RWPE2 (cell line): ENCODE measurements around the gene ZNF385A.

Source experiments
- ATAC-seq: fragments of 200-7000 bp; cut with Tn5 transposase; 3 replicates; pipeline ENCODE4 v1.9.1; 2021; ENCODE audit warnings: low read depth
- DNase-seq: peaks from one replicate; pipeline ENCODE4 v3.0.0-alpha.2; 2020; ENCODE audit warnings: low spot score
- H3K27ac ChIP-seq: fragments of 450-650 bp; 2 replicates; pipeline ENCODE4 v1.5.1; 2017; ENCODE audit warnings: mild to moderate bottlenecking; ENCODE audit not compliant: poor library complexity, severe bottlenecking
- H3K27me3 ChIP-seq: fragments of 250-450 bp; sonication (Bioruptor Pico); 2 replicates; pipeline ENCODE4 v1.5.1; 2021; ENCODE audit warnings: mild to moderate bottlenecking, moderate library complexity; ENCODE audit not compliant: insufficient read depth, poor library complexity, severe bottlenecking
- H3K36me3 ChIP-seq: fragments of 250-450 bp; sonication (Bioruptor Pico); 2 replicates; pipeline ENCODE4 v1.5.1; 2020; ENCODE audit warnings: low read depth, mild to moderate bottlenecking, moderate library complexity
- H3K4me1 ChIP-seq: fragments of 250-450 bp; sonication (Bioruptor Pico); 2 replicates; pipeline ENCODE4 v1.5.1; 2021; ENCODE audit warnings: mild to moderate bottlenecking, moderate library complexity; ENCODE audit not compliant: insufficient read depth, poor library complexity, severe bottlenecking
- H3K4me3 ChIP-seq: fragments of 250-450 bp; sonication (Bioruptor Pico); 2 replicates; pipeline ENCODE4 v1.5.1; 2021; ENCODE audit warnings: mild to moderate bottlenecking, moderate library complexity; ENCODE audit not compliant: severe bottlenecking
- H3K9me3 ChIP-seq: fragments of 250-450 bp; sonication (Bioruptor Pico); 2 replicates; pipeline ENCODE4 v1.5.1; 2021; ENCODE audit warnings: mild to moderate bottlenecking, moderate library complexity; ENCODE audit not compliant: severe bottlenecking
- CTCF ChIP-seq: fragments of 450-650 bp; IDR thresholded peaks from one replicate; pipeline ENCODE4 v1.5.1; 2017; ENCODE audit warnings: mild to moderate bottlenecking, moderate library complexity; ENCODE audit not compliant: poor library complexity, severe bottlenecking

ZNF385A gene

GRCh38 chr12:54429014-54429471 is 44.5 kb upstream of the ZNF385A start:
- Histone ChIP-seq H3K27ac (peak overlapping the region; percentile 94), H3K36me3 (no peaks in the 10 kb centered on the region), H3K4me1 (peaks cover 46% of the 10 kb centered on the region), H3K4me3 (no peak overlapping the region), H3K9me3 (no peaks in the 10 kb centered on the region), H3K27me3 (no peaks in the 10 kb centered on the region)
- DNase-seq (peak; percentile 74), ATAC-seq (peak; percentile 49)
- no peak for TF ChIP-seq CTCF

GRCh38 chr12:54428050-54429013 is 43.8 kb upstream of the ZNF385A start:
- TF ChIP-seq CTCF, result no peak

GRCh38 chr12:54427106-54427505 is 42.6 kb upstream of the ZNF385A start:
- no peaks in the 10 kb centered on the region for H3K27me3 ChIP-seq
- H3K4me3 ChIP-seq, result no peak overlapping the region
- H3K36me3 ChIP-seq, result no peaks in the 10 kb centered on the region
- H3K4me1 ChIP-seq, result peaks cover 54% of the 10 kb centered on the region
- peak overlapping the region; percentile 94 for H3K27ac ChIP-seq
- ATAC-seq (no peak), DNase-seq (peak; percentile 25)
- no peaks in the 10 kb centered on the region for H3K9me3 ChIP-seq
- no peak for TF ChIP-seq CTCF

More at GRCh38 chr12:54428050-54429013, 43.8 kb upstream of the ZNF385A start:
- Histone ChIP-seq H3K4me1 (peaks cover 52% of the 10 kb centered on the region), H3K36me3 (no peaks in the 10 kb centered on the region), H3K4me3 (no peak overlapping the region), H3K27ac (peak overlapping the region; percentile 94), H3K27me3 (no peaks in the 10 kb centered on the region), H3K9me3 (no peaks in the 10 kb centered on the region)
- DNase-seq (peak; percentile 89), ATAC-seq (peak; percentile 50)

GRCh38 chr12:54426690-54427089 is 42.2 kb upstream of the ZNF385A start:
- TF ChIP-seq CTCF, result no peak
- peak overlapping the region; percentile 94 for H3K27ac ChIP-seq
- H3K27me3 ChIP-seq, result no peaks in the 10 kb centered on the region
- peak; percentile 1 for DNase-seq
- no peak for ATAC-seq
- H3K36me3 ChIP-seq, result no peaks in the 10 kb centered on the region
- no peaks in the 10 kb centered on the region for H3K9me3 ChIP-seq
- H3K4me1 ChIP-seq, result peaks cover 54% of the 10 kb centered on the region
- no peak overlapping the region for H3K4me3 ChIP-seq

- peaks cover 58% of the 10 kb centered on the region for H3K4me1 ChIP-seq
- H3K36me3 ChIP-seq, result no peaks in the 10 kb centered on the region
- no peak for TF ChIP-seq CTCF
- no peaks in the 10 kb centered on the region for H3K9me3 ChIP-seq
- DNase-seq (no peak), ATAC-seq (no peak)
- H3K27me3 ChIP-seq, result no peaks in the 10 kb centered on the region
- H3K4me3 ChIP-seq, result no peak overlapping the region
- no peak overlapping the region for H3K27ac ChIP-seq
Measured at GRCh38 chr12:54425702-54426101, 41.2 kb upstream of the ZNF385A start.
